ENCODE results near the gene PATJ.

GRCh38 chr1:61708953-61709907 is 33.0 kb upstream of the PATJ start:
- TF ChIP-seq CTCF (IDR thresholded peaks at IDR 0.05) (no peak), POLR2AphosphoS5 (IDR thresholded peaks at IDR 0.05; ENCODE audit: low read depth, low read length) (no peak), REST (IDR thresholded peaks at IDR 0.05; ENCODE audit: low read depth, low read length) (no peak)

Data from SK-N-SH (cell line).